Cardiac septum (tissue), 1 donor: ENCODE results near the gene FAM124A. TPM values are rescaled to one million over a fixed set of nuclear protein-coding genes. Genes with fewer than 3 reads are reported as not detected.
"Not testable (repeated sequence)": the region's sequence is repeated elsewhere in the genome, so short reads cannot be mapped to it uniquely, and the experiment has no call there.

Experiments
- DNase-seq: peaks from one replicate; pipeline ENCODE4 v3.0.0-alpha.2; 2020; ENCODE audit warnings: low spot score
- intact Hi-C: fragments of 100-400 bp; cut with DNase I; formaldehyde crosslinking; loops from one replicate; pipeline ENCODE4 v1.14.0; 2022
- total RNA-seq: library from RNA; stranded (reverse); fragmentation: NEBNext Ultra II Directional; extraction: Animal tissue kit (Norgen Biotek cat#: 25700); gene quantifications from one replicate; pipeline ENCODE4 v1.2.1, GENCODE V29; 2021
- donor health status: DM: no; HTN: no; CAD: no.

The FAM124A gene
- total RNA-seq, 1 donor from 2014 or later = 4.6 TPM

GRCh38 chr13:51286135-51287002 is 64.2 kb downstream of the FAM124A start:
- no peak for DNase-seq
- intact Hi-C loops = loop anchor here (1.0 to 5.0 kb wide), 2 partner anchors 64 to 159 kb away; partner anchors contain the start of gene FAM124A

GRCh38 chr13:51287758-51288157 is 65.6 kb downstream of the FAM124A start:
- intact Hi-C loops = loop anchor here (5.0 kb wide), 1 partner anchor 160 kb away; no protein-coding TSS in a partner anchor
- DNase-seq = no peak

GRCh38 chr13:51288254-51288653 is 66.1 kb downstream of the FAM124A start:
- not testable (repeated sequence) for DNase-seq
- intact Hi-C loops = loop anchor here (5.0 kb wide), 1 partner anchor 161 kb away; no protein-coding TSS in a partner anchor

- DNase-seq = no peak
- intact Hi-C loops = no loop called here
These were observed 69.1 kb downstream of the FAM124A start for GRCh38 chr13:51291341-51291740.

- intact Hi-C loops = no loop called here
These were observed 69.9 kb downstream of the FAM124A start for GRCh38 chr13:51292000-51292565.

GRCh38 chr13:51297556-51297955 is 75.4 kb downstream of the FAM124A start:
- intact Hi-C loops = no loop called here
- DNase-seq = no peak

More at GRCh38 chr13:51292000-51292565, 69.9 kb downstream of the FAM124A start:
- no peak for DNase-seq

GRCh38 chr13:51298812-51299211 is 76.6 kb downstream of the FAM124A start:
- intact Hi-C loops = no loop called here
- DNase-seq = no peak

- no peak for DNase-seq
- intact Hi-C loops = loop anchor here (5.0 kb wide), 1 partner anchor 151 kb away; no protein-coding TSS in a partner anchor
These were observed 80.9 kb downstream of the FAM124A start for GRCh38 chr13:51303063-51303552.

- intact Hi-C loops = loop anchor here (5.0 kb wide), 1 partner anchor 152 kb away; no protein-coding TSS in a partner anchor
- DNase-seq = no peak
These were observed 81.7 kb downstream of the FAM124A start for GRCh38 chr13:51303882-51304281.

- DNase-seq = no peak
- intact Hi-C loops = no loop called here
These were observed 83.2 kb downstream of the FAM124A start for GRCh38 chr13:51305271-51305967.

GRCh38 chr13:51308781-51309180 is 86.6 kb downstream of the FAM124A start:
- DNase-seq = no peak
- intact Hi-C loops = no loop called here

GRCh38 chr13:51311231-51311630 is 89.0 kb downstream of the FAM124A start:
- no peak for DNase-seq
- intact Hi-C loops = no loop called here

- no peak for DNase-seq
- intact Hi-C loops = no loop called here
These were observed 89.8 kb downstream of the FAM124A start for GRCh38 chr13:51311957-51312520.

- DNase-seq = no peak
- intact Hi-C loops = no loop called here
These were observed 91.4 kb downstream of the FAM124A start for GRCh38 chr13:51313619-51314018.

- no peak for DNase-seq
- intact Hi-C loops = no loop called here
These were observed 95.1 kb downstream of the FAM124A start for GRCh38 chr13:51317262-51317661.

GRCh38 chr13:51318015-51318414 is 95.8 kb downstream of the FAM124A start:
- no peak for DNase-seq
- intact Hi-C loops = no loop called here

- no peak for DNase-seq
- intact Hi-C loops = no loop called here
These were observed 96.7 kb downstream of the FAM124A start for GRCh38 chr13:51318876-51319275.

GRCh38 chr13:51321836-51322235 is 99.6 kb downstream of the FAM124A start:
- intact Hi-C loops = no loop called here
- no peak for DNase-seq

GRCh38 chr13:51322826-51323225 is 100.6 kb downstream of the FAM124A start:
- intact Hi-C loops = no loop called here
- no peak for DNase-seq
